HPDE6-E6E7 (cell line): ENCODE measurements around the gene NKX2-3.

Experiments
- DNase-seq: peaks from one replicate; pipeline ENCODE4 v3.0.0; 2011; ENCODE audit warnings: missing footprints; ENCODE audit errors: extremely low spot score

The NKX2-3 gene

DNA sequence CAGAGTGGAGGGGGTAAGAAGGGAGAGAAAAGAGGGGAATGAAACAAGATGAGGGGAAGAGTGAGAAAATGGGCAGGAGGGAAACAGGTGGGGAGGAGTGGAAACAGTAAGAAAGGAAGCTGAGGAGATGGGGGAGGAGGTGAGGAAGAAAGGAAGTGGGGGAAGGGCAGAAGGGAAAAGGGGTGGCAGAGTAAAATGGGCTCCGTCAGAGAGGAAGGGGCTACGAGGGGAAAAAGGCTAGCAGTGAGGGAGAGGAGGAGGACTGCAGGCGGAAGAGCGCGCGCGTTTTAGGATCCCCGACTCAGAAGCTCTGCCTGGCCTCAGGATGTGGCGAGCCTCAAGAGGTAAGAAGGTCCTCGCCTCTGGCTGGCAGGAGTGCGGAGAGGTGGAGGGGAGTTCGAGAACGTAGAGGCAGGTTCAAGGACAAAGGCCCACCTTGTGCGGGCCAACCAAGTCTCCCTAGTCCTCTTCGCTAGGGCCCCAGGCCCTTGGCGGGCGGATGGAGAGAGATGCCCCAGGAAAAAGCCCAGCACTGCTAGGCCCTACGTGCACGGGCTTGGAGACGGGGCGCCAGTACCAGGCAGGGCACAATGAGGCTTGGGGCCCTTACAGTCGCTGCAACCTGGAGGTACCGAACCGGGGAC, 5.8 kb upstream of the NKX2-3 start:
- DNase-seq = no peak

DNA sequence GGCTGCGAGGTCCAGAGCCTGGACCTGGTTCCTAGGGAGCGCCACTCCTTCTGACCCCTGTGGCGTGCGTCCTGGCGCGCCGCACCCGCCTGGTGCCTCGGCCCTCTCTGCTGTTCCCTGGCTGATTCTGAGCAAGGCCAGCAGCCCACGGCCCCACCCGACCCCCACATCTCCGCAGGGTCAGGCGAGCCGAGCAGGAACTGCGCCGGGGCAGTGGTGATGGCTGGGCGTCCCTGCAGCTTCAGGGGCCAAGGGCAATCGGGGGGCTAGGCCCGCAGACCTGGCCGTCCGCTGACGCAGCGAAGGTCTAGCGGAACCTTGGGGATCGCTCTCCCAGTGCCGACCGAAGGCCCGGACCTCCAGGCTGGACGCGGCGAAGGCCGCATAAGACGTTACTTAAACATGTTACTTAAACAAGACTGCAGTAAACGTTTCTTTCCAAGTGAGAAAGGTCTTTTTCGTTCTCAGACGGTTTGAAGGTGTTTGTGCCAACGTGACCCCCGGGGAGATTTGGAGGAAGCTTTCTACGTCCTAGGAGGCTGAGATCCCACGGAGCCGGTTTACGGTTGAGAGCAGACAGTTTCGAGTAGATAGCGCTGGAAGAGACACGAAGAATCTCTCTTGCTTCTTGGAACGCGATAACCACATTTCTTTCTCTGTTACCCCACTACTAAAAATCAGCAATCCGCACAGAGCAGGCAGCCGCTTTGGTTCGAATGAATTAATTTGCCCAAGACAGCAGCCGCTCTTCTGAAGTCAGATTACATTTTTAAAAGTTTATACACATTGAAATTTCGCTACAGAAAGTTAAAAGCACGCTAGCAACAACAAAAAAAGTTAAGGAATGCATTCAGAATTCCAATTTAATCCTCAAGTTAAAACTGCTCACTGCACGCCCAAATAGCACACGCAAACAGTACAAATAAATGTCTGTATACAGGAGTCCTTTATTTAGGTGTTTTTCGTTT, 4.9 kb upstream of the NKX2-3 start:
- DNase-seq = no peak

DNA sequence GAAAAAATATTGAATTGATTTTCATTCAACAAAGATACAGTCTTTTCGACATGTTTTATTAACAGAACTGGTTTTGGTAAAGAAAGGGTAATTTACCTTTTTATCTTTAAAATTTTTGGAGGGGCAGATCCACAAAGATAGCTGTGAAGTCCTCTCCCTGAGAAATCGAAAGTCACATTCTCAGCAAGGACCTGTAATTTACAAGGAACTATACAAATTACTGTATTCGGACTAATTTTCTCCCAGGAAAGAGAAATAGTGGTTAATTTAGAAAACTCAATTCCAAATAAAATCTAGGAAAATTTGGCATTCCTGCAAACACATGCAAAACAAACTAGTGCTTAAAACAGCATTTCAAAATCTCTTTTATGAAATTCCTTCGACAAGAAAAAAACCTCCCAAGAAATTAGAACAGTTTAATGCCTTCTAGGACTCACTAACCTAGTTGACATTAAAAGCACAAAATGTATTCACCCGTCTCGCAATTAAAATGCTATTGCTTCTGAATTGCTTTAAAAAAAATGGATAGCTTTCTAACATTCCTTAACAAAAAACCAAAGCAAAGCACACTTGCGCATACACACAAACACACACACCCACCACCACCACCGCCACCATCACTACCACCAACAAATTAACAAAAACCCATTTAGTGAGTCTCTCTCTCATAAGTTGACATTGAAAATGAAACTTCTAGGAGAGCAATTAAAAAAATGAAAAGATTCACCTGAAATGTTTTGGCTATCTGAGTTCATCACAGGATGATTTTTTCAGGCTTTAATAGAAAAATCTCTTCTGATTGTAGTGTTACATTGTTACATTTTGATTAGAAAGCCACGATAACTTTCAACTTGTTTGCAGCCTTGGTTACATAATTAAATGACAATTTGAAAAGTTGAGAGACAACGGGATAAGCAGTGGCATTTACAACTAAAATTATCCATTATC, 4.0 kb upstream of the NKX2-3 start:
- DNase-seq = no peak

DNA sequence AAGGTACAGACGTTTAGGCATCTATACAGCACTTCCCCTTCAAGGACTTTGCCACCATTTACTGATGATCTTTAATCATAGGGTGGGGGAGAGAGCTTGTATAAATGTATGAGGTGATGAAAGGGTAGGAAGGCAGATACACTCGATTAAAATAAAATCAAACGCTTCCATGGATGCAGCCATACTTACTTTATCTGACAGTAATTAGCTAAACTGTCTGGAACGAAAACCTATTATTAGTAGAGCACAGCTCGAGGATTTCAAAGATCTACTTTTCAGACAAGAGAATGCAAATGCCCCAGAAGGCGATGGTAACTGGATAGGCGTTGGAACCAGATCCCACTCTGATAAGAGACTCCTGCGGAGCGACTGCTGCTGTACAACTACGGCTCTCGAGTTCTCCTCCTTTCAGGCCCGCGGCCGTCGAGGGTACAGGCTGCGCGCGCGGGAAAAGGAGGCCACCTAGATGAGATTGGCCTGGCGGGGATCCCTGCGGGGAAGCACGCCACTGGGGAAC, 3.1 kb upstream of the NKX2-3 start:
- DNase-seq = no peak

DNA sequence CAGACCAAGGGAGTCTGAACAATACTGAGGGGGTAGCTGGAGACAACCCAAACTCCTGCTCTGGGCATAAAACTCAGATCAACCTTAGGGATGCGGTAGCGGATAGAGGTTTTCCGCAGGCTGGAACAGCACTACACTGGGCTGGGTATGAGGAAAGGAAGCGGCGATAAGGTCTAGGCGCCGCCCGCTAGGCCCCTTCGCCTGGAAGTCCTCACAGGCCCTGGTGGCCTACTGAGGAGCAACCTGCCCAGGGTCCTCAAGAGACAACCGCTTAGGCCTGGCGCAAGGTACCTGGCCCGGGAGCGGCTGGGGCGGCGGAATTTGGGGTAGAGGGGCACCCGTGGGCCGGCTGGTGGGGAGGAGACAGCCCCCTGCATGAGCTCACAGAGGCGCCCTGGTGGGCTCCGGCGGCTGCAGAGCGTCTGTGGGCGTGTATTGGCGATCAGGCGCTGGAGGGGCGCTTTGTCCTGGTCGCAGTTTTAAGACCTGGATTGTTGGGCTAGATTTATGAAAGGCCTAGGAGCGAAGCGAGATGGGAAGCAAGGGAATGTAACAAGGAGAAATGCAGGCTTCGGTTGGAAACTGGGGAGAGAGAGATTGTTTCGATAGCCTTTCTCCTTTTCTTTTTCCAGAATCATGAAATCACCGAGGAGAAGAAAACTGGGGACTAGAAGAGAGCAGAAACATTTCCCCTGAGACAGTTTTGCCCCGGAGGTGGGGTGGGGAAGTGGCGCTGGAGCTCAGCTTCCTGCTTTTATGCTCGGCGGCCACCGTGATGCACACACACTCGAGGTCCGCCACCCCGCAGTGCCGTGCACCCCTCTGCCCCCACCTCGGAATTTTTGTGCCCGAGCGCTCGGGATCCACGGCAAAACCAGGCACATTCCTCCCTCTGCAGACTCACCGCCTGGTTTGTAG, 2.4 kb upstream of the NKX2-3 start:
- no peak for DNase-seq

DNA sequence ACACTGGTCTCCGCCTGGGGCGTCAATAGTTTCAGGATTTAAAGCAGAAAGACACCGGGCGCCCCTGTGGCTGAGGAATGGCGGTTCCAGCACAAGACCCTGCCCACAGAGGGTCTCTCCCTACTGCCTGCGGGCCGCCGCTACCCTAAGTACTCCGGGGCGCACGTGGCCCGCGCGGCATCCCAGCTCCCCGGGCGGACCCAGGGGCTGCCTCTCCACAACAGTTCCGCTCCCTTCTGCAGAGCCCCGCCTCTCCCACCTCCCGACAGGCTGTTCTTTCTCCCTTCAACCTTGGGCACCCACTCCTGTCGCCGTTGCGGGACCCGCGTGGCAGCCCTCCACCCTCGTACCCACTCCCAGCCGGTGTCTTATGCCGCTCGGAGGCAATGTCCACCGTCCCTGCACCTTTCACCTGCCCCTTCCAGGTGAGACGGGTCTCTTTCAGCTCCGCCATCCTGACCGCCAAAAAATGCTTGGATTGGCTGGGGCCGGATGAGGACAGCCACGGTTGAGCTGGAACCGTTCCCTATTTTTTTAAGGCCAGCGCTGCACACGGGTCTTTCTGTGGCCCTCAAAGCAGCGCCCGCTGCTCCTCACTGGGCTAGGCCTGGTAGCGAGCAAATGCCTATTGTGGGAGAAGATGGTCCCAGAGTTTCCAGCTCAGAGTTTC, 1.6 kb upstream of the NKX2-3 start:
- no peak for DNase-seq

DNA sequence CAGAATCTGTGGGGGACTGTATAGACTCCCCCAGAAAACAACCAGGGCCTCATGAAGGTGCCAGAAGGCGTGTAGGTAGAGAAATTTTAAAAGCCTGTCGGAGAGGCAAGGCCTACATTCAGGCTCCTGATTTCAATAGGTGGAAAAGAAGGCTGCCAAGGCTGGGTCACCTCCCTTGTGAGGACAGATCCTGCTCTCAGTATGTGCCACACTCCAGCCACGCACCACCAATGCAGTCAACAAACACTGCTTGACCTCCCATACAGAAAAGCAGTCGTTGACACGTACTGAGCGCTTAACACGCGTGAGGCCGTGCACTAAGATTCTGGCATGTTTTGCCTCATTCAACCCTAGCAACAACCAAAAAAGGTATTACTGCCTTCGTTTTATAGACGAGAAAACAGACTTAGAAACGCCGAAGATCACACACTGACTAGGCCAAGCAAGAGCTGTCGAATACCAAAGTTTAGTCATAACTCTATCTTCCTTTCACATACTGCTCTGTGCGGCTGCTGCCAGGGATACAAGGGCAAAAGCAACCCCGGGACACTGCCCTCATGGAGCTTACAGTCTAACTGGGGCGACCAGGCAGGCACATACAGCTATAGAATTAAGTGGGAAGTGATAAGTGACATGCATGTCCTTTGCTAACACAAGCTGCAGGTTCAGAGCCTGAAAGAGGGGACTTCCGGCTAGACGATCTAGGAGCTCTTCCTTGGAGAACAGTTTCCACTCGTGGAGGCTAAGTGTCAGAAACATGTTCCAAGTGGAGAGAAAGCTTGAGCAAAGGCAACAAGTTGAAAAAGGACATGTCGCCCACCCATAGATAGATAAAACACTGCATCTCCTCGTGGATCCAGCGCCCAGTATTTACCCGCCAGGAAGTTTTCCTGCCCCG, 797 bp upstream of the NKX2-3 start:
- DNase-seq = no peak

DNA sequence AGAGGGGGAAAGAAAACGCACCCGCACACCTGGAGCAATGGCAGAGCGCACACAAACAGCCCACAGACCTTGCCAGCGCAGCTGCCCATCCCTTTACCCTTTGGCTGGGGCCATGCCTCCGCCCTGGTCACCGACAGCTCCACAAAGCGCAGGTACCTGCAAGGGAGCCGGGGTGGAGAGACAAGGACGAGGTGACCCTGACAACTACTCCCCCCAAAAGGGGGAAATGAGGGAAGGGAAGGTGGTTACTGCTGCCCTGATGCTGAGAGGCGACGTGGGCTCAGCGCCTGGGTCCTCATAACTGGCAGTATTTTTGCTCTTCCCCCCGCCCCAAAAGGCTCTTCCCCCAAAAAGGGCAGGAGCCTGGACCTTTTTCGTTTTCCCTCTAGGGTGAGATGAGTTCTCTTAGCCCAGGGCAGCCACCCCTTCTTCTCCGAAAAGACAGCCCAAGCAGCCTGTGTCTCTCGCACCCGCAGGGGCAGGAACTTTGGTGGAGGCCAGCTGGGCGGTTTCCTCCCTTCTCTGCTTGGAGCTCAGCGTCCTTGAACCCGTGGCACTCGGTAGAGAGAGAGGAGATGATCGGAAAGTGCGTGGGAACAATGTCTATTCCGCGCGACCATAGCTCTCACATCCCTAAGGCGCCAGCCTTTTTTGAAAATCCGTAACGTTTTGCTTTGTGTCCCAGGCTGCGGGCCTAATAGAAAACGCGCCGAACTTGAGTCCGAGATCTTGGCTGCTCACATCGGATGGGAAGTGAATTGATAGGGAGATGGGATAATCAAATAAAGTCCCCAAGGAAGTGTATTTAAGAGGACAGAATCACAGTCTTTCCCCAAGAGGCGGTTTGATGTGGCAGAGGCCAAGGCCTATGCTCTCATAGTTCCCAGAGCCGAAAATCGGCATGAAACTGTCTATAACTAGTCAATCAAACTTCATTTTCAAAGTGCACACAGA, 1.0 kb downstream of the NKX2-3 start:
- DNase-seq = no peak

DNA sequence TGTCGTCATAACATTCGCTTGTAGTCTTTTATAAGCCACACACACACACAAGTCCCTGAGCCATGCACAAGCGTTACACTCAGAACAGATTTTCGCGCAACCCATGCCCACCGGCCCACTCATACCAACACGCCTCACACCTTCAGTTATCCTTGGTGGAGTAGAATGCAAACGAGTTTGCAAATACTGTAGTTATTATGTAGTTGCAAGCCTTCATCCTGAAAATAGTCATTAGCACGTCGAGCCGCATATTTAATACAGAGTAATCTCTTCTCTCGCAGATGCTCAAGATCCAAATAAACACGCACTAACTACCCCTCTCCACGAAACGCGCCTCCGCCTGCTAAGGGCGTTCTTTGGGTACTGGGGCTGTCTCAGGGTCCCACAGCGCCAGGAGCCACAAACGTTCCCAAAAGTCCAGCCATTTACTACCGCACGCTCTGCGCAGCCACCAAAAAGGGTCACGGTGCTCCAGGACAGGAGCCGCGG, 1.8 kb downstream of the NKX2-3 start:
- DNase-seq = no peak

DNA sequence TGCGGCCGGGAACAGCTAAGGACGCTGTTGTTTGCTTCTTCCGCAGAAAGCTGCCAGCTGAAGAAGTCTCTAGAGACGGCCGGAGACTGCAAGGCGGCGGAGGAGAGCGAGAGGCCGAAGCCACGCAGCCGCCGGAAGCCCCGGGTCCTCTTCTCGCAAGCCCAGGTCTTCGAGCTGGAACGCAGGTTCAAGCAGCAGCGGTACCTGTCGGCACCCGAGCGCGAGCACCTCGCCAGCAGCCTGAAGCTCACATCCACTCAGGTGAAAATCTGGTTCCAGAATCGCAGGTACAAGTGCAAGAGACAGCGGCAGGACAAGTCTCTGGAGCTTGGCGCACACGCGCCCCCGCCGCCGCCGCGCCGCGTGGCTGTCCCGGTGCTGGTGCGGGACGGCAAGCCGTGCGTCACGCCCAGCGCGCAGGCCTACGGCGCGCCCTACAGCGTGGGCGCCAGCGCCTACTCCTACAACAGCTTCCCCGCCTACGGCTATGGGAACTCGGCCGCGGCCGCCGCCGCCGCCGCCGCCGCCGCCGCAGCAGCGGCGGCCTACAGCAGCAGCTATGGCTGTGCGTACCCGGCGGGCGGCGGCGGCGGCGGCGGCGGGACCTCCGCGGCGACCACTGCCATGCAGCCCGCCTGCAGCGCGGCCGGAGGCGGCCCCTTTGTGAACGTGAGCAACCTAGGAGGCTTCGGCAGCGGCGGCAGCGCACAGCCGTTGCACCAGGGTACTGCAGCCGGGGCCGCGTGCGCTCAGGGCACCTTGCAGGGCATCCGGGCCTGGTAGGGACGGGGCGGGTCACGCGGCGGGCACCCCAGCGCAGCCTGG, 2.4 kb downstream of the NKX2-3 start:
- no peak for DNase-seq

DNA sequence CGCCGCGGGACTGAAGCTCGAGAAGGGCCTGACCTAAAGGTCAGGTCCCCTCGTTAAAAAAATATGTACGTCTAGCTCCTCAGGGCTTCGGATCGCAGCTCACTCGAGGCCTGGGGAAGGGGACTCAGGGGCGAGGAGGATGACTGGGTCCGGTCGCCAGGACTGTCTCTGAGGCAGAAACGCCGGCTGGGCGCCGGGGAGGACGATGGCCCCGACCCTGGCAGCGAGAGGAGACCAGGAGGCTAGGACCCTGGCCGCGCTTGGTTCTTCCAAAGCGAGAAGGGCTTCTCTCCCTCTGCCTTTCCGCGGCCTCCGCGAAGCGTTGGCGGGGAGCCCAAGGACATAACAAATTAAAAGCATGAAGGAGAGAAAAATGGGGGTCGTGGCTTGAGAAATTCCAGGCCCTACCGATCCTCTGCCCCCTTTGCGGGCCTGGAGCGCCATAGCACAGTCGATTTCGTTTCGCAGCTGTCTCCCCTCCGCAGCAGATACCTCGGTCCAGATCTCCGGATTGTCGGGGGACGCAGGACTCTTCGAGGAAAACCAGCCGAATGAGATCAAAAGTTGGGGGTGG, 3.1 kb downstream of the NKX2-3 start:
- no peak for DNase-seq

DNA sequence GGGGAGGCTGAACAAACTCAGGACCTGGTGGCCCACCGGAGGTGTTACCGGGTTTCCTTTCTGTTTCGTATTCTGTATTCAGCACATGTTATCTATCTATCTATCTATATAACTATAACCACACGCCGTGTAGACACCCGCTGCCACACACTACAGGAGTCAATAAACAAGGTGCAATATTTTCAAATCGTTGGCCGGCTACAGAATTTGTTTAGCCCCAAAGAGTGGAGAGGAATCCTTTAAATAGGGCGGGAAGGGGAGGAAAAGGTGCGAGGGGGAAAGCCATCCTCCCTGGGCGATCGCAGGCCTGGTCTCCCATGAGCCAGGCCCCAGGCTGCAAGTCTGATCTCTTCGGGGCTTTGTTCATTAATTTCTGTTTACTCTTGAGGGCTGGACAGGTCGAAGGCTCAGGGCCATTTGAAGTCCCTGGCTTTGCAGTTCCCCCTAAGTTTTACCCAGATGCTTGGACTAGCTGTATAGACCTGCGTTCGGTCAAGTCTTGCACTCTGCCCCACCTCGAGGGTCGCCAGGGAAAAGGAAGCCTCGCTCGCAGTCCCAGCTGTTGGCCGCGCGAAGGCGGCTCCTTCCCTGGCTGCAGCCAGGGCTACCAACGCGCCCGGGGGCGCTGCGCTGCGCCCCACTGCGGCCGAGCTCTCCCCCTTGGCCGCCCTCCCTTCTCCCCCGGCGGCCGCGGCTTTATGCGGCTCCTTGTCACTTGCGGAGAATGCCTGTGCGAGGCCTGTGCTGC, 3.8 kb downstream of the NKX2-3 start:
- DNase-seq = no peak

DNA sequence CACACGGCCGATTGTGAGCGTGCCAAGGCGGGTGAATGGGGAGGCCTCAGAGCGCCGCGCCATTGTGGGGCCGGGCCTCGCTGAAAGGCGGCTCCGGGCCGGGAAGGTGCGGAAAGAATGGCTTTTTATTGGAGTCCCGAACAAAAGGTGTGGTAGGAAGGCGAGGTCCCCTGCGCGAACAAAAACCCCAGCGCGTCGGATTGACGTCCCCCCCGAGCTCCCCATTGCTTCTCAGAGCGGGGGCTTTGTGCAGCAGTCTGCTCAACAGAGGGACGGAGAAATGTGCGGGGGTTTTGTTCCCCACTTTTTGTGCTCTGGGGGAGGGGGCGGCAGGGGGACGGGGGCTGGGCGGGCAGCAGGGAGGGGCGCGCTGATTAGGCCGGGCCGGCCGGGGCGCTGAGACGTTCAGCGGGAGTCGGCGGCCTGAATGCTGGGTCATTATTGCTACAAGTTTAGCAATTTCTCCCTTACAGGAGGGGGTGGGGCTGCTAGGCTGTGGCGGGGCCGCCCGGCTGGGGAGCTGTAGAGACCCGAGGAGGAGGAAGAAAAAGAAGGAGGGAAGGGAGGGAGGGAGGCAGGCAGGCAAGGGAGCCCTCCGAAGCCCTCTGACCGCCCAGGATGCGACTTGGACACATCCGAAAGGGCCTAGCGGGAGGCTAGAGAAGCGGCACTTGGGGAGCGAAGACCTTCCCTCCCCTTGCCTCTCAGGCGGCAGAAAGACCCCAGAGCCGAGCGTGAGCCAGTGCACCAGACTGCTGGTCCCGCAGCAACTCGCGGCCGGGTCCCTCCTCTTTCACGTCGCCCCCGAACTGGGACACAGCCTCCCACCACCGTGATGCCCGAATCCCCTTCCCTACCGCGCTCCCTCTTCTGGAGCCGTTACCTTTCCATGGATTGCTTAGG, 4.6 kb downstream of the NKX2-3 start:
- DNase-seq = no peak

DNA sequence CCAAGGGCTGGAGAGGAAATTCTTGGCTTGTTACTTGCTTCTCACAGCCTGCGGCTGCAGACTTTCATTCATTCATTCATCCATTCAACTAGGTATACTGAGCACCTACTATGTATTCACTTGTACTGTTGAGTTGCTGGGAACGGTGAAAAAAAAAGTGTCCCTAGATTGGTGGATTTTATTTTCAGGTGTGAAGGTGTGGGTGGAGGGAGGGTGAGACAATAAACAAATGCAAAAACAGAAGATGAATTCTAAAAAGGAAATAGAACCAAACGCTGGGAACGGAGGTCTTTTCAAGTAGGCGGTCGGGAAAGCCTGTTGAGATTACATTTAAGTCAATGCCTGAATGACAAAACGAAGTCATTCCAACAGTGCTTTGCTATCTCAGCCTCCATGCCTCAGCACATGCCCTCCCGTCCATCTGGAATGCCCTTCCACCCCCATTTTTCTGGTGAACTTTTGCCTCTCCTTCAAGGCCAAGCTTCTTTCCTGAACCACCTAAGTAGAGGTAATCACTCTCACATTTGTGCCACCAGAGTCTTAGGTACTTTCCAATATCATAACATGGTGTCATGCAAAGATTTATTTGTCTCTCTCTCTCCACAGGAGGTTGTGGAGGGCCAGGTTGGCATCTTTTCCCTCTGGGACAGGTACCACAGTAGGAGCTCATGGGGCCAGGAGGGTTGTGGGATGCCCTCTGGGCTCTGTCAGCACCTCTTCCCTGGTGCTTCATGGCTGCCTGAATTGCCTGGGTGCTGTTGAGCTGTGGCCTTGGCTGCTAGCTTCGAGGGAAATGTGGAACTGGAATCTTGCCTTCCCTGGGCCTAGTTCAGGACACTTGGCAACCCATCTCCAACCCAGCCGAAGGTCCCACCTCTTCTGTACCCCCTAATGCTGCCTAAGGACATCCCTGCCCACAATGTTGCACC, 5.5 kb downstream of the NKX2-3 start:
- DNase-seq = no peak
